ENCODE data around the gene SORCS2.

Gene SORCS2

GRCh38 chr4:7187168-7187535, 5.2 kb upstream of the SORCS2 start:
- DNase-seq = peak in 1 of 2 experiments; percentile 35

GRCh38 chr4:7187691-7188090, 4.6 kb upstream of the SORCS2 start:
- DNase-seq = no peak

GRCh38 chr4:7189066-7189465, 3.3 kb upstream of the SORCS2 start:
- no peak for DNase-seq

- DNase-seq = peak in 1 of 2 experiments; percentile 29
These were observed 2.7 kb upstream of the SORCS2 start for GRCh38 chr4:7189475-7190277.

- no peak for DNase-seq
These were observed 2.1 kb upstream of the SORCS2 start for GRCh38 chr4:7190278-7190594.

- DNase-seq = no peak
These were observed 1.4 kb upstream of the SORCS2 start for GRCh38 chr4:7190691-7191545.

GRCh38 chr4:7191546-7192251, 639 bp upstream of the SORCS2 start:
- DNase-seq = no peak

- peak; percentile 79 to 95 for DNase-seq
These were observed 956 bp downstream of the SORCS2 start for GRCh38 chr4:7193030-7193958.

- peak; percentile 99 to 100 for DNase-seq
These were observed 2.2 kb downstream of the SORCS2 start for GRCh38 chr4:7194251-7195140.

GRCh38 chr4:7195141-7195515, 2.8 kb downstream of the SORCS2 start:
- DNase-seq = no peak

GRCh38 chr4:7195546-7196287, 3.4 kb downstream of the SORCS2 start:
- peak in 1 of 2 experiments; percentile 56 for DNase-seq

GRCh38 chr4:7196288-7196651, 3.9 kb downstream of the SORCS2 start:
- peak in 1 of 2 experiments; percentile 60 for DNase-seq

- DNase-seq = no peak
These were observed 4.4 kb downstream of the SORCS2 start for GRCh38 chr4:7196736-7197135.

GRCh38 chr4:7197910-7198309, 5.6 kb downstream of the SORCS2 start:
- peak; percentile 48 to 89 for DNase-seq

GRCh38 chr4:7198440-7199128, 6.2 kb downstream of the SORCS2 start:
- no peak for DNase-seq

GRCh38 chr4:7199129-7199725, 6.9 kb downstream of the SORCS2 start:
- no peak for DNase-seq

- no peak for DNase-seq
These were observed 7.6 kb downstream of the SORCS2 start for GRCh38 chr4:7199771-7200441.

- DNase-seq = no peak
These were observed 8.5 kb downstream of the SORCS2 start for GRCh38 chr4:7200801-7201200.

All from NCI-H524 (cell line).